Hematopoietic multipotent progenitor cell treated with erythropoietin and hydrocortisone succinate and interleukin-3 and kit ligand, for 17 days (in vitro differentiated cells): ENCODE data around the gene PRAC1.

Experiments
- DNase-seq: peaks from one replicate; pipeline ENCODE4 v3.0.0-alpha.2; 2015; ENCODE audit warnings: low spot score

PRAC1 gene

DNA sequence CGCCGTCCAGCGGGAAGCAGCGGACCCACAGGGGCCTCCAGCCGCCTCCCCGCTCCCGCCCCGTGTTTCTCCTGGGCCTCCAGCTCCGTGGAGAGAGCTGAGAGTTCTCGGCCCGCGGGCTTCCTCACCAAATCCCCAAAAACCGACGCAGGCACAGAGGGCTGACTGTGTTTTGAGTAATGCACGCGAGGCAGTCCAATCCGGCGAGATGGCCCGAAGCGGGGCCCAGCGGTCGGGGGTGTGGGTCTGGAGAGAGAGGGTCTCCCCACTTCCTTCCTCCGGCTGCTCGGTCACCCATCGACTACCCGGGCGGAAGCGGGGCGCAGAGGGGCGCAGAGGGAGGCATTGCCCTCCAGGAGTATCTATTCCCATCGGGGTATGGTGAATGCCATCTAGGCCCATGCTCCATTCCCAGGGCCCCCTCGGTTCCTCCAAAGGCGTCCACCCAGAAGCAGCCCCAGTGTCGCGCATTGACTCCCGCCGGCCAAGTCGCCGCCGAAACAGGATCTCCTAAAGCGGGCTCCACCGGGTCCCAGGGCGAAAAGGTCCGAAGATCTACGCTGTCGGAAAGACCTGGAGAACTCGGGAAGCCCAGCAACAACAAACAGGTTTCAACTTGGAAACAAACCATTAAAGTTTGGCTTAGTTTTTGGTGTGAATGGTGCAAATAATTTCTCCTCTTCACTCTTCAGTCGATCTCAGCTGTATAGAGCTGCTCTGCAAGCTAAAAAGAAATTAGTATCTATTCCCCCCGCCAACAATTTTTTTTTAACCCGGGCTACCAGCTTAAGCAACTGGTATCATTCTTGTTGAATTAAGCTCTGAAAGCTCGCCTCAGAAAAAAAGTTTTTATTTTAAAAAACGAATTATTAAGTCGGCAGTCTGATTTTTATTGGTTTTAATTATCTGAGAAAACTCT is 25.4 kb upstream of the PRAC1 start:
- no peak for DNase-seq

- DNase-seq: no peak
Observed at GRCh38 chr17:48746916-48747444, 24.7 kb upstream of the PRAC1 start.

DNA sequence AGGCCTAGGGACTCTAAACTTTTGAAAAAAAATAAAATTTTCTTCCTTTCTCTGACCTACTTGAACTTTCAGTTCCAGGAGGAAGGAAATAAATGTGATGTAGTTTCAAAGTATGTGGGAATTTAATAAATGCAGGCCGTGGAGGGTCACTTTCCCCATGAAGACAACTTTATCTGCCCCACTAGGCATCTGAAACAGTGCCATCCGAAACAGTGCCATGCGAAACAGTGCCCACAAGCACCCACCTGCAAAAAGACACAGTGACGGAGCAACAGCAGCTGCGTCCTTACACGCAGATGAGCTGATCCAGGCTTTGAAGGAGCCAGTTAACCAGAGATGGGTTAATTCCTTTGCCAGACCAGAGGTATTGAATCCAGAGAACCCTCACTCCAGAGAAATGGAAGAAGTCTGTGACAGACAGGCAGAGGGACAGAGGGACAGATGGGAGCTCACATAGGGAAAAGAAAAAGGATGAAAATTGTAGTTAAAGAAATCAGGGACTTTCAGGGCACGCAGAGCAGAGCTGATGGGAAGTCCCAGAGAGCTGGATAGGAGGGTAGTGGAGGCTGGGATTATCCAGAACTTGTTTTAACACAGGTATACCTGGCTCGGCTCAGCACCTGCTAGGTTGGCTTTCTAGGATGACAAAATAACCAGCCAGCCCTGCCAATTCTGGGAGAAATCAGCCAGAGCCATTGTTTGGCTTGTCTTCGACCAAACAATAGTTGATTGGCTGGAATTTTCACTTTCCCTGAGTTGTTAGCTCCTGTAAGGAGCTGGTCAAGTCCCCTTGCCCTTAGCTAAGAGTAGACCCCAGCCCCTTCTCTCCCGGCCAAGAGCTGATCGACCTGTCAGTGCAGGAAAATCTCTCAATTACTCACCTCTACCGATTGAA is 23.3 kb upstream of the PRAC1 start:
- no peak for DNase-seq

DNA sequence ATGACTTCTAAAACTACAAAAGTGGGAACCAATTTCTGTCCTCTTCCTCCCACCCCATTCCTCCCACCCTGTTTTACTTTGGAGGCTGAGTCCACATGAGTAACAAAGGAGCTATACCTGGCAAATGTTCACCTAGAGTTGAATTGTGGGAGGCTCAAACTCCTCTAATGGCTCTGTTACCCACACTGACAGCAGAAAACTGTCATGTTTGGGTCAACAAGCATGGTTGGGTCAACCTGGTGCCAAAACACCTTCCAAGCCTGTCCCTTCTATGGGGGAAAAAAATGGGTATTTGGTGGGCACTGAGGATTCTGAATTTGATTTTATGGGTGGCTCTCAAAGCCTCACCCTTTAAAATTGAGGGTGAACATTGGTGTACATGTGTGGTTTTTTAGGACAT is 18.2 kb upstream of the PRAC1 start:
- no peak for DNase-seq

DNA sequence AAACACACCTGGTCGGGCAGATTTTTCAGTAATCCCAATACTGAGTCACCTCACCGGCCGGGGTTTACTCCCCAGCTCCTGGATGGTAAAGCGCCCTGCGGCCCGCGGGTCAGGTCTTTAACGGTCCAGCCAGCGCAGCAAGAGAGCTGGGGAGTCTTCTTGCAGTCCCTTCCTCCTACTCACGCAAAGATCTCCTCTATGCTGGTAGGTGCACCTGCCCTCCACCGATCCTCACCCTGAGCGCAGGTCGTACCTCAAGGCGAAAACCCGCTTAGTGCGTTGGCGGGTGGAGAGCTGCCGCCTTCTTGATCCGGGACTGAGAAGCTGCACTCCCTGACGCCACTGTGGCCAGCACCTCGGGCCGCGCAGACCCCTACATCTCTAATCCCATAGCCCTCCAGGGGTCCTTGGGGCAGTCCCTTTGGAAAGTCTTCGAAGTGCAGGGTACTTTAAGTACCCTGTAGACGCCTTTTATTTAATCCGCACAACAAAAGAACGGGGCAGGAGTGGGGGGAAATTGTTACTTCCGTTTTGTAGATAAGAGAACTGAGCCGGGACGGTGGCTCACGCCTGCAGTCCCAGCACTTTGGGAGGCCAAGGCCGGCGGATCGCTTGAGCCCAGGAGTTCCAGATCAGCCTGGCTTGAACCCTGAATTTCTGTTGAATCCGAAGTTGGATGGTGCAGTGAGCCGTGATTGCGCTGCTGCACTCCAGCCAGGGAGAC is 16.6 kb upstream of the PRAC1 start:
- DNase-seq: no peak

GRCh38 chr17:48738424-48738802 is 16.1 kb upstream of the PRAC1 start:
- DNase-seq: no peak

DNA sequence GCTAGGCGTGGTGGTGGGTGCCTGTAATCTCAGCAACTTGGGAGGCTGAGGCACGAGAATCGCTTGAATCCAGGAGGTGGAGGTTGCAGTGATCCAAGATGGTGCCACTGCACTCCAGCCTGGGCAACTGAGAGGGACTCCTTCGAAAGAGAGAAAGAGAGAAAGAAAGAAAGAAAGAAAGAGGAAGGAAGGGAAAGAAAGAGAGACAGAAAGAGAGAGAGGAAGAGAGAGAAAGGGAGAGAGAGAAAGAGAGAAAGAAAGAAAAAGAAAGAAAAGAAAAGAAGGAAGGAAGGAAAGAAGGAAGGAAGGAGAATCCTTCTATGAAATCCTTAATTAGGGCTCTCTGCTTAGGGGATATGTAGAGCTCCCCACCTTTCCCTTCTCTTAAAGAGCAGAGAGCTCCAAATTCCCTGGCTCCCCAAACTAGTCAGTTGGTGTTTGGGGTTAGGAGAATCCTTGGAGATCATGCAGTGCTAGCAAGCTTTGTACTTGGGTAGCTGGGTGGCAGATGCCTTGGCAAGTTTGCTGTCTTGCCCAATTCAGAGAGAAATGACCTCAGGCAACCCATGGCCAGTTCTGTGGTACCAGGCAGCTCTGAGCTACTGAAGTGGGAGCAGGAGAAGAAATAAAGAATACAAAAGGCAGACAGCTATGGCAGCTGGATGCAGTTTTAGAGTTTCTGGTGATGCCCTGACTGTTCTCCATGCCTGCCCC is 15.2 kb upstream of the PRAC1 start:
- no peak for DNase-seq

DNA sequence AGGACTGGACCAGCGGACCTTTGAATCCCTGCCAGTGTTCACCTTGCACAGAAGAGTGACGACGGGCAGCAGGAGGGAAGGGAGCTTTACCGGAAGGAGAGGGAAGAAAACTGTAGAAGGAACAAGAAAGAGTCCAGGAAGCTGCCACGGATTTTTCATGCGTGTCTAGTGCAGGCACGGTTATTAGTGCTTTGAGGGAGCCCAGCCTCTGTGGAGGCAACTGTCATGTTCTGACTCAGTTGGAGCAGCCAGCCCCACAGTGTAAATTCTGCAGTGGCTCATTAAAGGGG is 12.7 kb upstream of the PRAC1 start:
- no peak for DNase-seq

GRCh38 chr17:48734333-48735061 is 12.2 kb upstream of the PRAC1 start:
- DNase-seq: no peak

DNA sequence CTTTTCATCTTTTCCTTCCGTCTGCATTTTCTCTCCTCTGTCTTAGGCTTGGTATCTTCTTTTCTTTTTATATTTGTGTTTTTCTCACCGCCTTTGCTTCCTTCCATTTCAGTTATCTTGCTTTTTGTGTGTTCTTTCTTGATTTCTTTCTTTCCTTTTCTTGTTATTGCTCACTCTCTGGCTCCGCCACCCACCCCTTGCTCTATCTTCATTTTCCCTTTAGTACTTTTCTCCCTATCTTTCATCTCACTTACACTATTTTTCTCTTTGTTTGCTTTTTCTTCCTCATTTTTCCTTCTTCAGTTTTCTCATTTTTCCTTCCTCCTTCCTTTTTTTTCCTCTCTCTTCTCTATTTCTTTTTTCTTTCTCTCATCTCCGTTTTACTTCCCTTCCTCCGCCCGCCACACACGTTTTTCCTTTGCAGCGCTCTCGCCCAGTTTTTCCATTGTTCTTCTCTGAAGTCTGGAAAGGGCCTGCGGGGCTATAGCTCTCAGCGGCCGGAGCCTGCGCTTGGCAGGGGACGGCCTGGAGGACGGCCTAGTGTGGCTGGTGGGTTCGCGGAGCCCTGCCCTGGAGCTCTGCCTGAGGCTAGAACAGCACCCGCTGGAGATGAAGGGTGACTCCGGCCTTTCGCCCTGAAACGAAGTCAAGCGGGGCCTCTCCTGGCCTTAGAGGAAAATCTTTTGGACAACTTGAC is 11.5 kb upstream of the PRAC1 start:
- no peak for DNase-seq

DNA sequence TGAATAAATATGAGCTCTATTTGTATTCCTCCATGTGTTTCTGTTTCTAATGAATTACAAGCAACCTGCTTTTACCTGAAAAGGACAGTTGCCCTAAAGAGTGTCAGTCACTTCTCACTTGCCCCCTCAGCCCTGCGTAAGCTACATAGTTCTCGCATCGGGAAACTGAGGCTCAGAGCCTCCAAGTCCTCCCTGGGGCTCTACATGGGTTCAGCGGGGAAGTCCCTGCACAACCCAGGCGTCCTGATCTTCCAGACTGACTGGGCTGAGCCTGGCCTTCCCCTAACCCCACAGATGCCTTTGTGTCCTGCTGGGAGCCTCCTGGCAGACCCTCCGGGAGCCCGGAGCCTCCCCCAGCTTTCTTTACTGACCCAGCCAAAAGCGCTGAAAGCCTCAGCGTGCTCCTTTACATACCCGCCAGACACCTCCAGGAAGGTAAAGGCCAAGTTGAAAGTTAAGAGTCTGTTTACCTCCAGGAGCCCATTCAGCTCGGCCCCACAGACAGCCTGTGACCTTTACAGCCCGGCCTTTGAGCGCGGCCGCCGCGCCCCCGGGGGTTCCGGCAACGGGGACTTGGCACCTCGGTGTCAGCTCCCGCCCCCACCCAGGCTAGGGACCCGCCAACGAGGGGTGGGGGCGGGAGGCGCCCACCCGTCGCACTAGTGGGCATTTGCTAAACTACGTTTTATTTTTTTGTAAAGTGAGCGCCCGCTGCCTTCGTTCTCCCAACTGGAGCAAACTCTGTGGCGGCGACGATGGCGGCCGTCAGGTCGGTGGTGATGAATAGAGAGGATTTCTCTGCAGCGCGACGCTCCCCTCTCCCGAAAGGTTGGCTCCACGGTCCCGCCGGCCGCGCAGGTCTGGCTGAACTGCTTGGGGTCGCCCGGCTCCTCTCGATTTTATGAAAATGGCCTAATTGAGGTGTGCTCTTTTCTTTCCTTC is 10.6 kb upstream of the PRAC1 start:
- DNase-seq: no peak

DNA sequence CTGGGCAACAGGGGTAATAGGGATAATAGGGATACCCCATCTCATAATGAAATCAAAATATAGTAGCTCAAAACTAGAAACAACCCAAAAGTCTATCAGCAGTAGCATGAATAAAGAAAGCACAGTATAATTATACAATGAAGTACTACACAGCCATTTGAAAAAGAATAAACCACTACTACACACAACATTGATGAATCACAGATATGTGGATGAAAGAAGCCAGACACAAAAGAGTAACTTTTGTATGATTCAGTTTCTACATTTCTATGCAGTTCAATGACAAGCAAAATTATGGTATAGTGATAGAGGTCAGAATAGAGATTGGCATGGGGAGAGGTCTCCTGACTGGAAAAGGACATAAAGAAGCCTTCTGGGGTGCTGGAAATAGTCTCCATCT is 9.0 kb upstream of the PRAC1 start:
- no peak for DNase-seq

DNA sequence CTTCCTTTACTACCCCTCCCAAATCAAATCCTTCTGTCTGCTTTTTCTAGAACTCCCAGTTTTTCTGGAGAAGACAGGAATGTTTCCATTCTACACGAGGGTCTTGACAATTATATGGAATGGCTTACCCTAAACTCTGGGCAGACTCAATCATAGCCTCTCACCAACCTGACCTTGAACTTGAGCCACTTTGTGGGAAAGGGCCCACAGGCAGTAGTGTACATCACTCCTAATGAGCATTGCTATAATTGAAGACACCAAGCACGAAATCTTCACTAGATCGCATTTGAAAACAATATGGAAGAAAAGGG is 7.9 kb upstream of the PRAC1 start:
- no peak for DNase-seq

- DNase-seq: no peak
Observed at GRCh38 chr17:48729335-48730239, 7.3 kb upstream of the PRAC1 start.

DNA sequence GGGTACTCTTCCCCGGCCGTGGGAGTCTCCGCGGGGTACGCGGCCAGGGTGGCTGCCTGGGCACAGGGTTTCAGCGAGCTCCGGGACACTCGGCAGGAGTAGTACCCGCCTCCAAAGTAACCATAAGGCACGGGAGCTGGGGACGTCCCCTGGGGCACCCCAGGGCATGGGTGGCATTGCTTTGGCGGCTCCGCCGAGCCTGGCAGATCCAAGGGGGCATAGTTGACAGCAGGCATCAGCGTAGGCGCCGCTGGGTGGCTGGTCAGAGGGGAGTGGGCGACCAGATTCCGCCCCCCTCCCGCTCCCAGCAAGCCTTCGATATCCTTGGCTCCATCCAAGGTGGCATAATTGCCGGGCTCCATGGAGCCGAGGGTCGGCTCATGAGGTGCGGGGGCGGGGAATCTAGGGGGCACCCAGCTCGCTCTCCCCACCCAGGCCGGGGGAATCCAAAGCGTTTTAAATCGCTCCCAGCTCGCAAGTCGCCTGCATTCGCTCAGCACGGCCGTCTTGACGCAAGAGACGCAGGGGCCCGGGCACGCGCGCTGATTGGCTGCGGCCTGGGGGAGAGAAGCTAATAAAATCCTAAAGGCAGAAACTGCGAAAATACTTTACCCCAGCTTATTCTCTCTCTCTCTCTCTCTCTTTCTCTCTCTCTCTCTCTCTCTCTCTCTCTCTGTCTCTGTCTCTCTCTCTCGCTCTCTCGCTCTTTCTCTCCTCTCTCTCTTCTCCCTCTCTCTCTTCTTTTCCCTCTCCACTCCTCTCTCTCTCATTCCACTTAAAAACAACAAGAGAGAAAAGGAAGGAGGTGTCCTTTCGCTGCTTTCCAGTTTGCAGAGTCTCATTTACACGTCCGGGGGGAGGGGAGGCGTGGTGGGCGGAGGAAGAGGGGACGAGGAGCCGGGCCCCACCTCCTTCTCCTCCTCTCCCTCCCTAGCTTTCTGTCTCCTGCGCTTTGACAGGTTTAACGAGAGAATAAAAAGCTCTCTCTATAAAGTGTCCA is 6.2 kb upstream of the PRAC1 start, which contains the start of gene HOXB13:
Gene HOXB13 (minus strand): TSS at position 519 of the 1,000 bp plus-strand sequence. CDS start 157 bp downstream, at position 362.
- no peak for DNase-seq

DNA sequence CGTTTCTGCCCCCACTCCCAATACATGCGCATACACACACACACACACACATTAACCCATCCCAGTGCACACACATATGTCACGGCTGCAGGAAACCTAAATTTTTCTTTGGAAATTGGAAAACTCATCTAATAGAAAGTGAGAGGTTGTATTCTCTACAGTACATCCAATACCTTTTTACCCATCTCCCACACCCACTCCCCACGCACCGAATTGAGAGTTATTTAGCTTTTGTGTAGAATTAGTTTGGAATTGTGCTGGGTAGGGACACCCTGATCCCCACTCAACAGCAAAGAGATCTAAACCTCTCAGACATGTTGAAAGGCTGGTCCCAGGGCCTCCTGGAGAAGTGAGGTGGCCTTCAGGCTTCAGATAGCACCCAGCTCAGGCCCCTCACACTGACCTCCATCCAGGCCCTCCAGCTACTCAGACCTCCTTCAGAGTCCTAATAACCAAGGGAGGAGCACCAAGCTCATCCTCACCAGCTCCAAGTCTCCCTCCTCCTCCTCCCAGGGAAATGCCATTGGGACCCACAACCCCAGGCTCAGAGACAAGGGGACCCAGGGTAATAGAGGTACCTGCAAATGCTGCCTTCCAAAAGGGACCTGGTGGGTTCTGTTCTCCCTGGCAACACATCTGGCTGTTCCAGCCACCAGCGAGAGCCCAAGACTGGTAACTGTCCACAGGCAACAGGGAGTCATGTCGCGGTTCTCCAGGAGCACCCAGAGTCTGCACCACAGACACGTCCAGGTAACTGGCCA is 5.3 kb upstream of the PRAC1 start:
- DNase-seq: no peak
